CD14-positive monocyte (primary cell): ENCODE measurements around the gene UTS2B. TPM values are rescaled to one million over a fixed set of nuclear protein-coding genes. Genes with fewer than 3 reads are reported as not detected.

ENCODE experiments used
- DNase-seq, 3 donors: peaks; one replicate each; pipeline ENCODE4 v3.0.0-alpha.2; 2011 to 2022
- H2AFZ ChIP-seq: 2 replicates; pipeline ENCODE4 v1.6.0; 2012; ENCODE audit warnings: mild to moderate bottlenecking, low read depth, low read length, inconsistent platforms; ENCODE audit not compliant: insufficient read depth, poor library complexity, severe bottlenecking
- H3K27ac ChIP-seq, 2 donors: 1 replicate in 1 of 2; 2 replicates in 1 of 2; pipeline ENCODE4 v1.5.1; 2012 to 2013; ENCODE audit warnings: low read length in 2 of 2, control low read depth in 1 of 2, inconsistent platforms in 1 of 2, low read depth in 1 of 2, mild to moderate bottlenecking in 1 of 2
- H3K27me3 ChIP-seq, 2 donors: one replicate each; pipeline versions ENCODE4 v1.6.0 to v1.6.1; 2011 to 2013; ENCODE audit warnings: low read length in 2 of 2; ENCODE audit not compliant: control insufficient read depth in 2 of 2, insufficient read depth in 2 of 2
- H3K36me3 ChIP-seq, 2 donors: replicated peaks in 1 of 2; 1 replicate in 1 of 2; 2 replicates in 1 of 2; pipeline versions ENCODE4 v1.5.1 to v1.6.1; 2012 to 2013; ENCODE audit warnings: low read length in 2 of 2, control low read depth in 1 of 2, inconsistent platforms in 1 of 2, mild to moderate bottlenecking in 1 of 2; ENCODE audit not compliant: insufficient read depth in 2 of 2, control insufficient read depth in 1 of 2
- H3K4me1 ChIP-seq, 2 donors: 1 replicate in 1 of 2; 2 replicates in 1 of 2; pipeline versions ENCODE4 v1.5.1 to v1.6.1; 2012 to 2013; ENCODE audit warnings: low read length in 2 of 2, control low read depth in 1 of 2, inconsistent platforms in 1 of 2, mild to moderate bottlenecking in 1 of 2, moderate library complexity in 1 of 2; ENCODE audit not compliant: insufficient read depth in 2 of 2, control insufficient read depth in 1 of 2
- H3K4me2 ChIP-seq: replicated peaks from 2 replicates; pipeline ENCODE3; 2012; ENCODE audit warnings: low read length, moderate library complexity, mild to moderate bottlenecking; ENCODE audit not compliant: poor library complexity, severe bottlenecking; ENCODE audit errors: extremely low read depth
- H3K4me3 ChIP-seq, 3 experiments: fragments of 200-600 bp in 1 of 3; sonication (generic) in 1 of 3; replicated peaks in 1 of 3; 1 replicate in 2 of 3; 2 replicates in 1 of 3; pipeline ENCODE4 v1.5.1; 2011 to 2013; ENCODE audit warnings: low read length in 3 of 3, mild to moderate bottlenecking in 3 of 3, control low read depth in 2 of 3, low read depth in 2 of 3, inconsistent platforms in 1 of 3, moderate library complexity in 1 of 3
- H3K79me2 ChIP-seq: 2 replicates; pipeline ENCODE4 v1.6.0; 2012; ENCODE audit warnings: mild to moderate bottlenecking, control low read depth, inconsistent platforms, low read length, moderate library complexity; ENCODE audit not compliant: insufficient read depth
- H3K9ac ChIP-seq: 2 replicates; pipeline ENCODE4 v1.6.0; 2017; ENCODE audit warnings: low read length, mild to moderate bottlenecking; ENCODE audit not compliant: insufficient read depth, poor library complexity, severe bottlenecking
- H3K9me3 ChIP-seq, 2 donors: replicated peaks in 1 of 2; 1 replicate in 1 of 2; 2 replicates in 1 of 2; pipeline versions ENCODE4 v1.5.1 to v1.6.1; 2012 to 2013; ENCODE audit warnings: low read length in 2 of 2, control low read depth in 1 of 2; ENCODE audit not compliant: control insufficient read depth in 1 of 2, insufficient read depth in 1 of 2
- H4K20me1 ChIP-seq: 2 replicates; pipeline ENCODE4 v1.6.0; 2012; ENCODE audit warnings: mild to moderate bottlenecking, low read length, control low read depth, moderate library complexity; ENCODE audit not compliant: insufficient read depth
- H3K27ac Mint-ChIP-seq, 7 donors: one replicate each; pipeline ENCODE4 v1.8.0; 2020; ENCODE audit warnings: mild to moderate bottlenecking in 7 of 7, mixed read lengths in 7 of 7, moderate library complexity in 6 of 7, inconsistent platforms in 2 of 7
- H3K27me3 Mint-ChIP-seq, 3 donors: one replicate each; pipeline ENCODE4 v1.8.0; 2021 to 2022; ENCODE audit warnings: low read depth in 3 of 3, mild to moderate bottlenecking in 3 of 3, mixed read lengths in 3 of 3, moderate library complexity in 3 of 3, inconsistent platforms in 1 of 3
- H3K36me3 Mint-ChIP-seq, 2 donors: one replicate each; pipeline ENCODE4 v1.8.0; 2020; ENCODE audit warnings: mixed read lengths in 2 of 2, inconsistent platforms in 1 of 2, mild to moderate bottlenecking in 1 of 2
- H3K4me1 Mint-ChIP-seq: one replicate; pipeline ENCODE4 v1.8.0; 2020; ENCODE audit warnings: mild to moderate bottlenecking, mixed read lengths
- H3K4me3 Mint-ChIP-seq, 2 donors: one replicate each; pipeline ENCODE4 v1.8.0; 2020; ENCODE audit warnings: mild to moderate bottlenecking in 2 of 2, mixed read lengths in 2 of 2, moderate library complexity in 1 of 2
- H3K9me3 Mint-ChIP-seq, 7 donors: one replicate each; pipeline ENCODE4 v1.8.0; 2020 to 2022; ENCODE audit warnings: mixed read lengths in 7 of 7, mild to moderate bottlenecking in 6 of 7, moderate library complexity in 6 of 7, inconsistent platforms in 2 of 7
- WGBS: methylation state at CpG from one replicate; pipeline ENCODE4 v1.1.5; 2013; ENCODE audit warnings: missing lambda C conversion rate; ENCODE audit not compliant: insufficient coverage; 5-methylcytosine and 5-hydroxymethylcytosine counted together
- intact Hi-C, 2 donors: fragments of 100-400 bp; cut with micrococcal nuclease; formaldehyde crosslinking; loops; one replicate each; pipeline versions ENCODE4 v1.15.0 to v1.15.1; 2023
- polyA plus RNA-seq, 3 donors: library from polyadenylated mRNA; depleted of rRNA in 1 of 3; unstranded in 2 of 3; stranded (reverse) in 1 of 3; fragments of 300-500 nt in 2 of 3; fragments of >200 nt in 1 of 3; fragmentation: Illumina TruSeq in 2 of 3; gene quantifications; 1 replicate in 2 of 3; 2 replicates in 1 of 3; pipeline ENCODE4 v1.2.3, GENCODE V29; 2012 to 2021
- TF ChIP-seq, protein P1 (sequence below): fragments of 200-600 bp; IDR thresholded peaks from one replicate; pipeline ENCODE4 v1.8.0; 2022; ENCODE audit warnings: antibody characterized with exemption, mild to moderate bottlenecking

Gene UTS2B
- polyA plus RNA-seq, 3 donors, result not detected

DNA sequence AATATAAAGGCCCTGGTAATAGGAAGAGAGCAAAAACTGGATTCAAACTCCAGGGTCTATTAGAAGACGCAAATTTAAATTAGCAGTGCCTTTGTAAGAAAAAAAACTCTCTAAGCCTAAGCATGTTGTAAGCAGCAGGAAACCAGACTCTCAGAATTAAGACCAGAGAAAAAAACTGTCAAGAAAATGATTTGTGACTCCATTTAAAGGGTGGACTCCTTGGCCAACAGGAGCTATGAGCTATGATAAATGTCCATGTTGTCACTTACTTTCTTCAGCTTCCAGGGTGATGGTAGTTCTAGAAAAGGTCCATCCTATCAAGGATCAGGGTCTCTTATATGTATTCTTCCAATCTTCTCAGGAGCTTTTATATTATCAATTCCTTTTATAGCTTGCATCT lies 36.0 kb downstream of the UTS2B start:
- H4K20me1 ChIP-seq, result no peaks in the 10 kb centered on the region
- H3K4me3 Mint-ChIP-seq, result no peak overlapping the region
- intact Hi-C loops, result no loop called here
- DNase-seq, result no peak
- H3K36me3 Mint-ChIP-seq, result no peaks in the 10 kb centered on the region
- H3K27me3 Mint-ChIP-seq, result peaks cover 0 to 2% (median 2%) of the 10 kb centered on the region in 3 donors
- H3K79me2 ChIP-seq, result no peaks in the 10 kb centered on the region
- H3K9me3 Mint-ChIP-seq, result peaks cover 0 to 2% (median 0%) of the 10 kb centered on the region in 7 donors
- no peak overlapping the region for H3K27ac Mint-ChIP-seq
- H3K9ac ChIP-seq, result no peak overlapping the region
- peaks cover 16% of the 10 kb centered on the region for H3K4me1 Mint-ChIP-seq
- TF ChIP-seq, protein P1, sequence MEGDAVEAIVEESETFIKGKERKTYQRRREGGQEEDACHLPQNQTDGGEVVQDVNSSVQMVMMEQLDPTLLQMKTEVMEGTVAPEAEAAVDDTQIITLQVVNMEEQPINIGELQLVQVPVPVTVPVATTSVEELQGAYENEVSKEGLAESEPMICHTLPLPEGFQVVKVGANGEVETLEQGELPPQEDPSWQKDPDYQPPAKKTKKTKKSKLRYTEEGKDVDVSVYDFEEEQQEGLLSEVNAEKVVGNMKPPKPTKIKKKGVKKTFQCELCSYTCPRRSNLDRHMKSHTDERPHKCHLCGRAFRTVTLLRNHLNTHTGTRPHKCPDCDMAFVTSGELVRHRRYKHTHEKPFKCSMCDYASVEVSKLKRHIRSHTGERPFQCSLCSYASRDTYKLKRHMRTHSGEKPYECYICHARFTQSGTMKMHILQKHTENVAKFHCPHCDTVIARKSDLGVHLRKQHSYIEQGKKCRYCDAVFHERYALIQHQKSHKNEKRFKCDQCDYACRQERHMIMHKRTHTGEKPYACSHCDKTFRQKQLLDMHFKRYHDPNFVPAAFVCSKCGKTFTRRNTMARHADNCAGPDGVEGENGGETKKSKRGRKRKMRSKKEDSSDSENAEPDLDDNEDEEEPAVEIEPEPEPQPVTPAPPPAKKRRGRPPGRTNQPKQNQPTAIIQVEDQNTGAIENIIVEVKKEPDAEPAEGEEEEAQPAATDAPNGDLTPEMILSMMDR, result no peak
- no peak overlapping the region for H3K27ac ChIP-seq
- H3K27me3 ChIP-seq, result no peaks in the 10 kb centered on the region
- no CpG with 5 or more reads among the region's 1 CpG for WGBS
- no peak overlapping the region for H3K4me3 ChIP-seq
- H2AFZ ChIP-seq, result no peak overlapping the region
- no peaks in the 10 kb centered on the region for H3K9me3 ChIP-seq
- H3K4me2 ChIP-seq, result no peak overlapping the region
- H3K4me1 ChIP-seq, result peaks cover 21 to 36% of the 10 kb centered on the region in 2 donors
- no peaks in the 10 kb centered on the region for H3K36me3 ChIP-seq

DNA sequence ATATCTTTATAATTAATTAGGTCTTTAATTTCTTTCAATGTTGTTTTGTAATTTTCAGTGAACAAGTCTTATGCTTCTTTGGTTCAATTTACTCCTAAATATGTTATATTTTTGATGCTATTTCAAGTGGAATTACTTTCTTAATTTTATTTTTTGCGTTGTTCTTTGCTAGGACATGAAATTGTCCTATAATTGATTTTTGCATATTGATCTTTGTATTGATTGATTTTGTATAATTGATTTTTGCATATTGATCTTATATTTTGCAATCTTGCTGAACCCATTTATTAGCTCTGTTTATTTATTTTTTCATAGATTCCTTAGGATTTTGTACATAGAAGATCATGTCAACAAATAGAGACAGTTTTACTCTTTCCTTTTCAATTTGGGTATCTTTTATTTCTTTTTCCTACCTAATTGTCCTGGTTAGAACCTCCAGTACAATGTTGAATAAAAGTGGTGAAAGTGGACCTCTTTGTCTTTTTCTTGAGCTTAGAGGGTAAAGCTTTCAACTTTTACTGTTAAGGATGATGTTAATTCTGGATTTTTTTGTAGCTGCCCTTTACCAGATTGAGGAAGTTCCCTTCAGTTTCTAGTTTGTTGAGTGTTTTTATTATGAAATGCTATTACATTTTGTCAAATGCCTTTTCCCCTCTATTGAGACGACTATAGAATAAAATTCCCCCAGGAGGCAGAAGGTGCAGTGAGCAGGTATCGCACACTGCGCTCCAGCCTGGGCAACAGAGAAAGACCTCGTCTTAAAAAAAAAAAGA lies 37.9 kb downstream of the UTS2B start:
- H3K4me1 ChIP-seq, result peaks cover 21 to 36% of the 10 kb centered on the region in 2 donors
- peak overlapping the region in 1 of 7 donors; percentile 22 for H3K27ac Mint-ChIP-seq
- H3K9me3 Mint-ChIP-seq, result peaks cover 0 to 4% (median 0%) of the 10 kb centered on the region in 7 donors
- no peaks in the 10 kb centered on the region for H3K36me3 Mint-ChIP-seq
- H3K27me3 ChIP-seq, result no peaks in the 10 kb centered on the region
- H3K79me2 ChIP-seq, result no peaks in the 10 kb centered on the region
- no peak overlapping the region for H3K27ac ChIP-seq
- H2AFZ ChIP-seq, result no peak overlapping the region
- no peak overlapping the region for H3K4me3 ChIP-seq
- intact Hi-C loops, result no loop called here
- no peak overlapping the region for H3K4me2 ChIP-seq
- no CpG with 5 or more reads among the region's 5 CpGs for WGBS
- H3K4me1 Mint-ChIP-seq, result peaks cover 16% of the 10 kb centered on the region
- H3K36me3 ChIP-seq, result no peaks in the 10 kb centered on the region
- peak in 2 of 3 donors; percentile 1 to 4 for DNase-seq
- no peak overlapping the region for H3K9ac ChIP-seq
- H4K20me1 ChIP-seq, result no peaks in the 10 kb centered on the region
- H3K4me3 Mint-ChIP-seq, result no peak overlapping the region
- H3K9me3 ChIP-seq, result no peaks in the 10 kb centered on the region
- H3K27me3 Mint-ChIP-seq, result peaks cover 0 to 4% (median 2%) of the 10 kb centered on the region in 3 donors
- TF ChIP-seq, protein P1, result no peak
